ENCODE measurements around the gene ABCA6.

DNA sequence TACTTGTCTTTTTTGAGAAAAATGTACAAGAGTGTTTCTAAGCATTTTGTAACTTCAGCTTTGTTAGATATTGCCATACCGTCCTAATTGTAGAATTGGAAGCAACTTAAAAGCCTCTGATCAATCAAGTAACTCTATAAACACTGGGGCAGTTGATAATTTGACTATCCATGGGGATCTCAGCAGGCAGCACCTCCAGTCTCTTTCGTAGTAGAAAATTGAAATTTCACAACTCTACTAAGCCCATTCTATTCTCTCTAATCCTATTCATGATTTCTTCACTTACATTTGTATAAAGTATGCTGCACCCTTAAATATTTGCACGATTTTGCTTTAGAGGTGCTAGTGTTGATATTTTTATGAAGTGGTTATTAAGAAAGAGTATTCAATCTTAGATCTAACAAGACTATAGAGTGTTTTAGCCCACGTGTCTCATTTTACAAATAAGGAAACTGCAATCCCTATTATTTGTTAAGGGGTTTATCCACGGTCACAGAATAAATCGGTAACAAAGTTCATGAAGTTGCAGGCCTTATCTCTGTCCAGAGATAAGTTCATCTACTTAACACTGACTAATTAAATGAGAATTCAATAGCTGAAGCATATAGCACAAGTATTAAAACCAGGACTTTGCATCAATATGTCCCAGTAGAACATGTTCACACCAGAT is 10.9 kb downstream of the ABCA6 start:
- TF ChIP-seq CTCF (IDR thresholded peaks at IDR 0.05): no peak
- TF ChIP-seq HMGXB4 (CRISPR knock-in tag; IDR thresholded peaks at IDR 0.05; ENCODE audit: borderline replicate concordance): no peak
- TF ChIP-seq POLR2A (IDR thresholded peaks at IDR 0.05; ENCODE audit: low read length): no peak
- no peak for TF ChIP-seq BCL3 (IDR thresholded peaks at IDR 0.05)
- no peak for TF ChIP-seq SMC3 (IDR thresholded peaks at IDR 0.05)
- no peak for TF ChIP-seq CHD2 (IDR thresholded peaks at IDR 0.05; ENCODE audit: low read length, partially characterized antibody)
- TF ChIP-seq PHF8 (IDR thresholded peaks at IDR 0.05; ENCODE audit: borderline replicate concordance, low read depth): no peak
